ENCODE data around the gene RXRA. TPM values are rescaled to one million over a fixed set of nuclear protein-coding genes. Genes with fewer than 3 reads are reported as not detected.

RXRA gene
- total RNA-seq, 1 experiment from 2014 or later = 29.9 TPM

GRCh38 chr9:134381671-134382516 lies 55.6 kb downstream of the RXRA start:
- no peak overlapping the region for H3K27ac ChIP-seq (ENCODE audit: insufficient read length, low read depth, low read length)

More at GRCh38 chr9:134381671-134382516, 55.6 kb downstream of the RXRA start:
- no peaks in the 10 kb centered on the region for H3K79me1 ChIP-seq (ENCODE audit: insufficient read depth, low read depth, low read length, poor library complexity, severe bottlenecking)
- Mint-ChIP-seq H3K9me3 (no peaks in the 10 kb centered on the region), H3K27me3 (ENCODE audit: low read depth) (no peaks in the 10 kb centered on the region), H3K4me1 (peaks cover 5 to 21% of the 10 kb centered on the region in 2 experiments), H3K27ac (peak overlapping the region; percentile 14 to 62 (median 47); a peak in 2 of 7 replicates), H3K36me3 (ENCODE audit: insufficient read depth in 1 of 3, low read depth in 3 of 3) (no peaks in the 10 kb centered on the region; a peak in 2 of 7 replicates), H3K4me3 (no peak overlapping the region)
- H3K27me3 ChIP-seq (ENCODE audit: insufficient read depth, low read length) = no peaks in the 10 kb centered on the region
- no peak overlapping the region for H2AFZ ChIP-seq (ENCODE audit: low read length)
- no peak overlapping the region for H2AK5ac ChIP-seq (ENCODE audit: insufficient read length, low read length)
- H3K18ac ChIP-seq (ENCODE audit: insufficient read length, low read depth, low read length) = no peak overlapping the region
- H3K56ac ChIP-seq (ENCODE audit: insufficient read length, low read depth, low read length) = no peak overlapping the region
- H3K4me1 ChIP-seq (ENCODE audit: insufficient read depth, low read length) = no peaks in the 10 kb centered on the region
- H4K20me1 ChIP-seq (ENCODE audit: control insufficient read depth, insufficient read depth, insufficient read length) = peaks cover 2% of the 10 kb centered on the region
- no peak overlapping the region for H4K91ac ChIP-seq (ENCODE audit: insufficient read length, low read depth, low read length)
- H3K23ac ChIP-seq (ENCODE audit: insufficient read length, low read depth, low read length) = no peak overlapping the region
- H4K5ac ChIP-seq (ENCODE audit: insufficient read length, low read depth, low read length) = no peak overlapping the region
- no peak overlapping the region for H2BK15ac ChIP-seq (ENCODE audit: low read depth, low read length)
- no peak overlapping the region for H3T11ph ChIP-seq (ENCODE audit: low read length)
- no peak overlapping the region for H2BK12ac ChIP-seq (ENCODE audit: insufficient read length, low read depth, low read length)
- WGBS (ENCODE audit: extremely low coverage, insufficient read length, low lambda C conversion rate) = no CpG with 5 or more reads among the region's 21 CpGs
- no peak overlapping the region for H2BK120ac ChIP-seq (ENCODE audit: low read depth, low read length, poor library complexity, severe bottlenecking)
- H2BK20ac ChIP-seq (ENCODE audit: low read depth, low read length, poor library complexity, severe bottlenecking) = no peak overlapping the region
- H3K4me2 ChIP-seq (ENCODE audit: insufficient read depth, insufficient read length, low read length) = no peak overlapping the region
- no peak overlapping the region for H3K4ac ChIP-seq (ENCODE audit: low read depth, low read length)
- no peak overlapping the region for H3K9ac ChIP-seq (ENCODE audit: extremely low read depth, insufficient read length, low read length)
- H2BK5ac ChIP-seq (ENCODE audit: insufficient read length, low read length) = no peak overlapping the region
- peak; percentile 32; the same call in 2 of the 3 replicates for TF ChIP-seq CTCF (conservative IDR thresholded peaks at IDR 0.05)
- no peaks in the 10 kb centered on the region for H3K23me2 ChIP-seq (ENCODE audit: insufficient read length, low read depth, low read length, poor library complexity, severe bottlenecking)
- DNase-seq = no peak
- H3K79me2 ChIP-seq (ENCODE audit: insufficient read depth, low read length) = no peaks in the 10 kb centered on the region; the same call in 1 of the 2 replicates
- H4K8ac ChIP-seq (replicated peaks; ENCODE audit: insufficient read length, low read depth, low read length) = no peak overlapping the region
- H3K9me3 ChIP-seq (ENCODE audit: control insufficient read depth, low read depth, low read length) = no peaks in the 10 kb centered on the region
- H3K14ac ChIP-seq (ENCODE audit: insufficient read depth, low read length) = no peak overlapping the region; the same call in 1 of the 2 replicates
